CD4-positive, CD25-positive, alpha-beta regulatory T cell (primary cell): ENCODE measurements around the gene AP4B1. TPM values are rescaled to one million over a fixed set of nuclear protein-coding genes. Genes with fewer than 3 reads are reported as not detected.

Source experiments
- ATAC-seq, 2 donors: fragments of 150-1000 bp; cut with Tn5 transposase; one replicate each; pipeline ENCODE4 v1.10.0; 2021; ENCODE audit warnings: low read depth in 2 of 2, moderate number of reproducible peaks in 2 of 2, moderate library complexity in 1 of 2
- DNase-seq, 3 donors: peaks; one replicate each; pipeline versions ENCODE4 v3.0.0 to v3.0.0-alpha.2; 2012 to 2022; ENCODE audit warnings: mixed read lengths in 1 of 3
- H3K27ac ChIP-seq: one replicate; pipeline ENCODE4 v1.7.0; 2013; ENCODE audit warnings: mild to moderate bottlenecking, low read length; ENCODE audit not compliant: insufficient read depth, poor library complexity, severe bottlenecking
- H3K27me3 ChIP-seq: one replicate; pipeline ENCODE4 v1.7.0; 2013; ENCODE audit warnings: low read length; ENCODE audit not compliant: control insufficient read depth, insufficient read depth
- H3K36me3 ChIP-seq: one replicate; pipeline ENCODE4 v1.7.0; 2013; ENCODE audit warnings: mild to moderate bottlenecking, low read length, moderate library complexity; ENCODE audit not compliant: control insufficient read depth, insufficient read depth
- H3K4me1 ChIP-seq: 2 replicates; pipeline ENCODE4 v1.7.0; 2013; ENCODE audit warnings: mild to moderate bottlenecking, low read length; ENCODE audit not compliant: insufficient read depth, control insufficient read depth, poor library complexity, severe bottlenecking
- H3K4me3 ChIP-seq: one replicate; pipeline ENCODE4 v1.7.0; 2013; ENCODE audit warnings: low read depth, mild to moderate bottlenecking, low read length, moderate library complexity
- H3K9me3 ChIP-seq, 2 experiments: 1 replicate in 1 of 2; 2 replicates in 1 of 2; pipeline ENCODE4 v1.7.0; 2013; ENCODE audit warnings: low read length in 2 of 2, mild to moderate bottlenecking in 1 of 2, moderate library complexity in 1 of 2; ENCODE audit not compliant: control insufficient read depth in 2 of 2
- H3K27ac Mint-ChIP-seq, 3 donors: one replicate each; pipeline ENCODE4 v1.8.0; 2020 to 2022; ENCODE audit warnings: mild to moderate bottlenecking in 3 of 3, mixed read lengths in 3 of 3, moderate library complexity in 2 of 3
- H3K27me3 Mint-ChIP-seq: one replicate; pipeline ENCODE4 v1.8.0; 2022; ENCODE audit warnings: mild to moderate bottlenecking, mixed read lengths
- H3K36me3 Mint-ChIP-seq: one replicate; pipeline ENCODE4 v1.8.0; 2020; ENCODE audit warnings: mixed read lengths
- H3K4me1 Mint-ChIP-seq, 4 donors: one replicate each; pipeline ENCODE4 v1.8.0; 2020 to 2022; ENCODE audit warnings: mixed read lengths in 4 of 4, mild to moderate bottlenecking in 1 of 4
- H3K4me3 Mint-ChIP-seq, 4 donors: one replicate each; pipeline ENCODE4 v1.8.0; 2020 to 2022; ENCODE audit warnings: mild to moderate bottlenecking in 4 of 4, mixed read lengths in 4 of 4, moderate library complexity in 3 of 4
- H3K9me3 Mint-ChIP-seq, 7 donors: one replicate each; pipeline ENCODE4 v1.8.0; 2020 to 2022; ENCODE audit warnings: mixed read lengths in 7 of 7, mild to moderate bottlenecking in 3 of 7, moderate library complexity in 2 of 7
- polyA plus RNA-seq, 4 donors: library from polyadenylated mRNA; unstranded; fragments of 300-500 nt; fragmentation: Illumina TruSeq; gene quantifications; one replicate each; pipeline ENCODE4 v1.2.3, GENCODE V29; 2021
- total RNA-seq: library from RNA; stranded (reverse); gene quantifications from one replicate; pipeline ENCODE4 v1.2.3, GENCODE V29; 2022

Gene AP4B1
- total and polyA plus RNA-seq, 5 donors from 2014 or later: 12.9 to 53.6 (median 15.9) TPM

- peaks cover 23 to 79% (median 59%) of the 10 kb centered on the region in 4 donors for H3K4me1 Mint-ChIP-seq
- H3K36me3 Mint-ChIP-seq: peaks cover 11% of the 10 kb centered on the region
- no peaks in the 10 kb centered on the region for H3K9me3 ChIP-seq
- no peaks in the 10 kb centered on the region for H3K27me3 Mint-ChIP-seq
- H3K27ac ChIP-seq: peak overlapping the region; percentile 82
- peak in 1 of 3 donors; percentile 49 for DNase-seq
- peak in 1 of 2 donors; percentile 33 for ATAC-seq
- H3K4me3 ChIP-seq: peak overlapping the region; percentile 75
- peak overlapping the region; percentile 50 to 88 (median 80) for H3K4me3 Mint-ChIP-seq
- peaks cover 41% of the 10 kb centered on the region for H3K4me1 ChIP-seq
- H3K27ac Mint-ChIP-seq: peak overlapping the region; percentile 88 to 97 (median 93)
- H3K27me3 ChIP-seq: no peaks in the 10 kb centered on the region
- H3K9me3 Mint-ChIP-seq: no peaks in the 10 kb centered on the region
- H3K36me3 ChIP-seq: peaks cover 25% of the 10 kb centered on the region
These were observed 41.5 kb upstream of the AP4B1 start for GRCh38 chr1:113946112-113946511.

DNA sequence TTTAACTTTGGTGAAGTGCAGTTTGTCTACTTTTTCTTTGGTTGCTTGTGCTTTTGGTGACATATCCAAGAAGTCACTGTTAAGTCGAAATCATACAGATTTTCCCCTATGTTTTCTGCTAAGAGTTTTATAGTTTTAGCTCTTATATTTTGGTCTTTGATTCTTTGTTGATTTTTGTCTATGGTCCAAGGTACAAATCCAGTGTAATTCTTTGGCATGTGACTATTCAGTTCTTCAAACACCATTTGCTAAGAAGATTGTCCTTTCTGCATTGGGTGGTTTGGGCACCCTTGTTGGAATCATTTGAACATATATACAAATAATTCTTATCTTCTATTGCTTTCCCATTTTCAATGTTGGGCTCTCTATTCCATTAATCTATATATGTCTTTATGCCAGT, 40.7 kb upstream of the AP4B1 start:
- Mint-ChIP-seq H3K27me3 (no peaks in the 10 kb centered on the region), H3K4me3 (peak overlapping the region in 3 of 4 donors; percentile 22 to 83 (median 47))

DNA sequence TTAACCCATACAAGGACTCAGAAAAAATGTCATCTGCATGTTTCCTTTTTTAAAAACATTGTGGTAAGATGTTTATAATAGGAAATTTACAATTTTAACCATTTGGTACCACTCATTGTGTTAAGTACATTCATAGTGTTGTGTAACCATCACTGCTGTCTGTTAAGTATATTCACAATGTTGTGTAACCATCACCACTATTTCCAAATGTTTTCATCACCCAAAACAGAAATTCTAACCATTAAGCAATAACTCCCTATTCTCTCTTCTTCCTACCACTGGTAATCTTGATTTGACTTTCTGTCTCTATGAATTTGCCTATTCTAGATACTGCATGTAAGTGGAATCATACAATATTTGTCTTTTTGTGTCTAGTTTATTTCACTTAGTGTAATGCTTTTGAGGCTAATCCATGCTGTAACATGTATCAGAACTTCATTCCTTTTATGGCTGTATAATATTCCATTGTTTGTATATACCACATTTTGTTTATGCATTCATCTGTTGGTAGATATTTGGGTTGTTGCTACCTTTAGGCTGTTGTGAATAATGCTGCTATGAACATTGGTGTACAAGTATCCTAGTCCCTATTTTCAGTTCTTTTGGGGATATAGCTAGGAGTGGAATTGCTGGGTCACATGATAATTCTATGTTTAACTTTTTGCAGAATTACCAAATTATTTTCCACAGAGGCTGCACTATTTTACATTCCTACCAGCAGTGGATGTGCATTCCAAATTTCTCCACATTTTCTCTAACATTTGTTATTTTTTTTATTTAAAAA, 38.6 kb upstream of the AP4B1 start:
- peaks cover 60% of the 10 kb centered on the region for H3K4me1 ChIP-seq

More for the DNA sequence above, 40.7 kb upstream of the AP4B1 start:
- H3K36me3 Mint-ChIP-seq: peaks cover 19% of the 10 kb centered on the region
- no peak overlapping the region for H3K27ac ChIP-seq
- H3K9me3 Mint-ChIP-seq: no peaks in the 10 kb centered on the region
- ATAC-seq (no peak), DNase-seq (no peak)
- peak overlapping the region; percentile 75 for H3K4me3 ChIP-seq
- H3K27me3 ChIP-seq: no peaks in the 10 kb centered on the region
- H3K4me1 Mint-ChIP-seq: peaks cover 24 to 82% (median 62%) of the 10 kb centered on the region in 4 donors
- H3K27ac Mint-ChIP-seq: peak overlapping the region in 2 of 3 donors; percentile 42 to 93
- H3K9me3 ChIP-seq: no peaks in the 10 kb centered on the region
- H3K4me1 ChIP-seq: peaks cover 49% of the 10 kb centered on the region
- peaks cover 33% of the 10 kb centered on the region for H3K36me3 ChIP-seq

DNA sequence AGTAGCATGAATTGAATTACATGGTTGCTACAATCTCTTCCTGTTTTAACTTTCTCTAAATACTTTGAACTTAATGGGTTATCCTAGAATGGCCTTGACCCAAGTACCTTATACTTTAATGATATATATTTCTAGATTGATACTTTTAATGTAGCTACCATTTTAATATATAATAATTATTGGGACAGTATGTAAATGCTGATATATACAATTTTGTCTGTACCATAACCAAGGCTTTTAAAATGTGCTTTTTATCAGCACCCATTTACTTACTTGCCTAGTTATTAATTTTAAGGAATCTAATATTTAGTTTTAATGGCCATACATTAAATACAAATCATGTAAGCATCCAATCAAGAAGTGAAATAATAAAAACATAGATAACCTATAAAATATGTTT, 37.9 kb upstream of the AP4B1 start:
- Histone ChIP-seq H3K27ac (no peak overlapping the region), H3K4me1 (peaks cover 60% of the 10 kb centered on the region), H3K36me3 (peaks cover 33% of the 10 kb centered on the region), H3K4me3 (no peak overlapping the region), H3K27me3 (no peaks in the 10 kb centered on the region), H3K9me3 (no peaks in the 10 kb centered on the region)
- DNase-seq (no peak), ATAC-seq (no peak)
- Mint-ChIP-seq H3K9me3 (no peaks in the 10 kb centered on the region), H3K4me3 (peak overlapping the region in 2 of 4 donors; percentile 31 to 44), H3K4me1 (peaks cover 30 to 82% (median 64%) of the 10 kb centered on the region in 4 donors), H3K36me3 (peaks cover 21% of the 10 kb centered on the region), H3K27me3 (no peaks in the 10 kb centered on the region), H3K27ac (peak overlapping the region in 1 of 3 donors; percentile 68)

More for the DNA sequence above, 38.6 kb upstream of the AP4B1 start:
- H3K4me3 ChIP-seq: no peak overlapping the region
- Mint-ChIP-seq H3K4me1 (peaks cover 31 to 82% (median 66%) of the 10 kb centered on the region in 4 donors), H3K27me3 (no peaks in the 10 kb centered on the region), H3K36me3 (peaks cover 21% of the 10 kb centered on the region), H3K27ac (peak overlapping the region in 1 of 3 donors; percentile 78), H3K9me3 (no peaks in the 10 kb centered on the region), H3K4me3 (peak overlapping the region in 2 of 4 donors; percentile 45 to 52)
- H3K27me3 ChIP-seq: no peaks in the 10 kb centered on the region
- H3K36me3 ChIP-seq: peaks cover 33% of the 10 kb centered on the region
- no peaks in the 10 kb centered on the region for H3K9me3 ChIP-seq
- ATAC-seq: no peak
- H3K27ac ChIP-seq: no peak overlapping the region
- DNase-seq: no peak

DNA sequence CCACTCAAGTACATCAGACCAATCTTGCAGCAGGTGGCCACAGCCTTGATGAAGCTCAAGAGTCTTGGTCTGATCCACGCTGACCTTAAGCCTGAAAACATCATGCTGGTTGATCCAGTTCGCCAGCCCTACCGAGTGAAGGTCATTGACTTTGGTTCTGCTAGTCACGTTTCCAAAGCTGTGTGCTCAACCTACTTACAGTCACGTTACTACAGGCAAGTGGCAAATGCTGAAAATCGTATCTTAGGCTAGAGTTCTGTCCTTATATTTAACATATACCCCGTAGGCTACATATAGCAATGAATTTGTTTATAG, 36.6 kb upstream of the AP4B1 start:
- no peaks in the 10 kb centered on the region for H3K9me3 Mint-ChIP-seq
- H3K27ac Mint-ChIP-seq: peak overlapping the region; percentile 83 to 96 (median 89)
- H3K36me3 Mint-ChIP-seq: peaks cover 21% of the 10 kb centered on the region
- H3K4me1 Mint-ChIP-seq: peaks cover 31 to 82% (median 61%) of the 10 kb centered on the region in 4 donors
- no peaks in the 10 kb centered on the region for H3K27me3 Mint-ChIP-seq
- Histone ChIP-seq H3K27me3 (no peaks in the 10 kb centered on the region), H3K9me3 (no peaks in the 10 kb centered on the region), H3K4me1 (peaks cover 58% of the 10 kb centered on the region), H3K36me3 (peaks cover 33% of the 10 kb centered on the region), H3K4me3 (peak overlapping the region; percentile 68), H3K27ac (peak overlapping the region; percentile 61)
- no peak for DNase-seq
- H3K4me3 Mint-ChIP-seq: peak overlapping the region in 3 of 4 donors; percentile 82 to 84 (median 83)
- ATAC-seq: no peak

DNA sequence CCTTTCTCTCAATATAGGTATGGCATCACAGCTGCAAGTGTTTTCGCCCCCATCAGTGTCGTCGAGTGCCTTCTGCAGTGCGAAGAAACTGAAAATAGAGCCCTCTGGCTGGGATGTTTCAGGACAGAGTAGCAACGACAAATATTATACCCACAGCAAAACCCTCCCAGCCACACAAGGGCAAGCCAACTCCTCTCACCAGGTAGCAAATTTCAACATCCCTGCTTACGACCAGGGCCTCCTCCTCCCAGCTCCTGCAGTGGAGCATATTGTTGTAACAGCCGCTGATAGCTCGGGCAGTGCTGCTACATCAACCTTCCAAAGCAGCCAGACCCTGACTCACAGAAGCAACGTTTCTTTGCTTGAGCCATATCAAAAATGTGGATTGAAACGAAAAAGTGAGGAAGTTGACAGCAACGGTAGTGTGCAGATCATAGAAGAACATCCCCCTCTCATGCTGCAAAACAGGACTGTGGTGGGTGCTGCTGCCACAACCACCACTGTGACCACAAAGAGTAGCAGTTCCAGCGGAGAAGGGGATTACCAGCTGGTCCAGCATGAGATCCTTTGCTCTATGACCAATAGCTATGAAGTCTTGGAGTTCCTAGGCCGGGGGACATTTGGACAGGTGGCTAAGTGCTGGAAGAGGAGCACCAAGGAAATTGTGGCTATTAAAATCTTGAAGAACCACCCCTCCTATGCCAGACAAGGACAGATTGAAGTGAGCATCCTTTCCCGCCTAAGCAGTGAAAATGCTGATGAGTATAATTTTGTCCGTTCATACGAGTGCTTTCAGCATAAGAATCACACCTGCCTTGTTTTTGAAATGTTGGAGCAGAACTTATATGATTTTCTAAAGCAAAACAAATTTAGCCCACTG, 36.0 kb upstream of the AP4B1 start:
- Mint-ChIP-seq H3K27me3 (no peaks in the 10 kb centered on the region), H3K27ac (peak overlapping the region; percentile 83 to 96 (median 89)), H3K4me1 (peaks cover 32 to 82% (median 61%) of the 10 kb centered on the region in 4 donors), H3K9me3 (no peaks in the 10 kb centered on the region), H3K4me3 (peak overlapping the region; percentile 56 to 84 (median 82)), H3K36me3 (peaks cover 21% of the 10 kb centered on the region)
- H3K36me3 ChIP-seq: peaks cover 32% of the 10 kb centered on the region
- no peaks in the 10 kb centered on the region for H3K27me3 ChIP-seq
- H3K27ac ChIP-seq: peak overlapping the region; percentile 61
- peak overlapping the region; percentile 68 for H3K4me3 ChIP-seq
- ATAC-seq (peak; percentile 46 to 47), DNase-seq (peak in 2 of 3 donors; percentile 27 to 42)
- peaks cover 59% of the 10 kb centered on the region for H3K4me1 ChIP-seq
- H3K9me3 ChIP-seq: no peaks in the 10 kb centered on the region

DNA sequence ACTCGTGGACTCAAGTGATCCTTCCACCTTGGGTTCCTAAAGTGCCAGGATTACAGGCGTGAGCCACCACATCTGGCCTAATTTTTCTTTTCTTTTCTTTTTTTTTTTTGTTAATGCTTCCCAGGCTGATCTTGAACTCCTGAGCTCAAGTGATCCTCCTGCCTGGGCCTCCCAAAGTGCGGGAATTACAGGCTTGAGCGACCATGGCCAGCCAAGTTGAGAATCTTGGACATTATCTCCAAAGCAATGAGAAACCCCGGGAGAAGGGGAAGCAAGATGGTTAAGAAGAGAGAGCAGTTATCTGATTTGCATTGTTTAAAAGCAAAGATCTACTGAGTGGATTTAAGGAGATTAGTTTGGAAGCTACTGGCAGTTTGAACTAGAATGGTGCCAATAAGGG, 33.6 kb upstream of the AP4B1 start:
- Mint-ChIP-seq H3K9me3 (peaks cover 0 to 2% (median 0%) of the 10 kb centered on the region in 7 donors), H3K36me3 (peaks cover 30% of the 10 kb centered on the region), H3K4me1 (peaks cover 45 to 87% (median 66%) of the 10 kb centered on the region in 4 donors), H3K4me3 (peak overlapping the region; percentile 35 to 61 (median 50)), H3K27me3 (no peaks in the 10 kb centered on the region), H3K27ac (peak overlapping the region; percentile 65 to 89 (median 77))
- Histone ChIP-seq H3K27ac (no peak overlapping the region), H3K9me3 (no peaks in the 10 kb centered on the region), H3K36me3 (peaks cover 17% of the 10 kb centered on the region), H3K27me3 (no peaks in the 10 kb centered on the region), H3K4me3 (peak overlapping the region; percentile 27), H3K4me1 (peaks cover 69% of the 10 kb centered on the region)
- DNase-seq (no peak), ATAC-seq (no peak)
